CD4-positive, alpha-beta memory T cell (primary cell): ENCODE data around the gene PLCXD1. TPM values are rescaled to one million over a fixed set of nuclear protein-coding genes. Genes with fewer than 3 reads are reported as not detected.
"Not testable (repeated sequence)": the region's sequence is repeated elsewhere in the genome, so short reads cannot be mapped to it uniquely, and the experiment has no call there.

Experiments
- CTCF ChIA-PET: fragments of 350-600 bp; sonication (Branson Sonifier 250); formaldehyde crosslinking; loops from one replicate; lab custom pipeline; 2021; ENCODE audit warnings: inconsistent platforms; ENCODE audit not compliant: partially characterized antibody; lab: Charles Lee
- POLR2A ChIA-PET: fragments of 350-600 bp; sonication (Branson Sonifier 250); formaldehyde crosslinking; loops from one replicate; lab custom pipeline; 2021; ENCODE audit not compliant: partially characterized antibody; lab: Charles Lee
- DNase-seq, 5 donors: peaks; one replicate each; pipeline versions ENCODE4 v3.0.0 to v3.0.0-alpha.2; 2020 to 2022; ENCODE audit warnings: mixed read lengths in 1 of 5
- H3K27ac ChIP-seq: one replicate; pipeline ENCODE4 v1.7.0; 2013; ENCODE audit warnings: low read depth, low read length
- H3K27me3 ChIP-seq: 2 replicates; pipeline ENCODE4 v1.7.0; 2013; ENCODE audit warnings: mild to moderate bottlenecking, low read length, moderate library complexity; ENCODE audit not compliant: insufficient read depth
- H3K36me3 ChIP-seq: 2 replicates; pipeline ENCODE4 v1.7.0; 2013; ENCODE audit warnings: mild to moderate bottlenecking, low read length, moderate library complexity; ENCODE audit not compliant: insufficient read depth
- H3K4me1 ChIP-seq: 2 replicates; pipeline ENCODE4 v1.7.0; 2013; ENCODE audit warnings: mild to moderate bottlenecking, low read length, moderate library complexity; ENCODE audit not compliant: insufficient read depth
- H3K4me3 ChIP-seq, 2 donors: one replicate each; pipeline ENCODE4 v1.7.0; 2013; ENCODE audit warnings: low read length in 2 of 2, mild to moderate bottlenecking in 1 of 2
- H3K9me3 ChIP-seq, 2 donors: one replicate each; pipeline ENCODE4 v1.7.0; 2013; ENCODE audit warnings: low read length in 2 of 2, control low read depth in 1 of 2; ENCODE audit not compliant: control insufficient read depth in 1 of 2
- H3K27ac Mint-ChIP-seq, 7 donors: one replicate each; pipeline ENCODE4 v1.8.0; 2020 to 2021; ENCODE audit warnings: mixed read lengths in 7 of 7, mild to moderate bottlenecking in 6 of 7, inconsistent platforms in 3 of 7, moderate library complexity in 3 of 7
- H3K27me3 Mint-ChIP-seq, 2 donors: one replicate each; pipeline ENCODE4 v1.8.0; 2020 to 2021; ENCODE audit warnings: mixed read lengths in 2 of 2
- H3K36me3 Mint-ChIP-seq, 2 donors: one replicate each; pipeline ENCODE4 v1.8.0; 2020 to 2021; ENCODE audit warnings: mixed read lengths in 2 of 2, inconsistent platforms in 1 of 2, mild to moderate bottlenecking in 1 of 2
- H3K4me1 Mint-ChIP-seq, 4 donors: one replicate each; pipeline ENCODE4 v1.8.0; 2020 to 2021; ENCODE audit warnings: mixed read lengths in 4 of 4, mild to moderate bottlenecking in 1 of 4
- H3K4me3 Mint-ChIP-seq, 8 donors: one replicate each; pipeline ENCODE4 v1.8.0; 2020 to 2021; ENCODE audit warnings: mixed read lengths in 8 of 8, mild to moderate bottlenecking in 7 of 8, moderate library complexity in 6 of 8, inconsistent platforms in 3 of 8
- H3K9me3 Mint-ChIP-seq, 8 donors: one replicate each; pipeline ENCODE4 v1.8.0; 2020 to 2021; ENCODE audit warnings: mixed read lengths in 8 of 8, mild to moderate bottlenecking in 5 of 8, inconsistent platforms in 3 of 8, moderate library complexity in 1 of 8
- intact Hi-C: fragments of 100-400 bp; cut with micrococcal nuclease; formaldehyde crosslinking; loops from one replicate; pipeline ENCODE4 v1.15.1; 2023
- polyA plus RNA-seq, 2 donors: library from polyadenylated mRNA; unstranded; fragments of 300-500 nt; fragmentation: Illumina TruSeq; gene quantifications; one replicate each; pipeline ENCODE4 v1.2.3, GENCODE V29; 2021
- total RNA-seq, 2 experiments: library from RNA; stranded (reverse); gene quantifications; one replicate each; pipeline ENCODE4 v1.2.3, GENCODE V29; 2021

Gene PLCXD1
- total and polyA plus RNA-seq, 4 experiments from 2014 or later, result 3.1 to 28.7 (median 18.4) TPM

- no peak overlapping the region for H3K4me3 Mint-ChIP-seq
- H3K36me3 Mint-ChIP-seq, result peaks cover 21 to 30% of the 10 kb centered on the region in 2 donors
- intact Hi-C loops, result no loop called here
- POLR2A ChIA-PET, result no interaction called here
- H3K27me3 Mint-ChIP-seq, result no peaks in the 10 kb centered on the region
- no peak overlapping the region for H3K4me3 ChIP-seq
- H3K9me3 ChIP-seq, result no peaks in the 10 kb centered on the region
- H3K27me3 ChIP-seq, result no peaks in the 10 kb centered on the region
- no peak for DNase-seq
- no peak overlapping the region for H3K27ac Mint-ChIP-seq
- H3K4me1 ChIP-seq, result no peaks in the 10 kb centered on the region
- H3K36me3 ChIP-seq, result peaks cover 5% of the 10 kb centered on the region
- no peak overlapping the region for H3K27ac ChIP-seq
- CTCF ChIA-PET, result no interaction called here
- peaks cover 0 to 6% (median 0%) of the 10 kb centered on the region in 8 donors for H3K9me3 Mint-ChIP-seq
- no peaks in the 10 kb centered on the region for H3K4me1 Mint-ChIP-seq
These were observed 19.2 kb downstream of the PLCXD1 start for GRCh38 chrX:300334-300733.

DNA sequence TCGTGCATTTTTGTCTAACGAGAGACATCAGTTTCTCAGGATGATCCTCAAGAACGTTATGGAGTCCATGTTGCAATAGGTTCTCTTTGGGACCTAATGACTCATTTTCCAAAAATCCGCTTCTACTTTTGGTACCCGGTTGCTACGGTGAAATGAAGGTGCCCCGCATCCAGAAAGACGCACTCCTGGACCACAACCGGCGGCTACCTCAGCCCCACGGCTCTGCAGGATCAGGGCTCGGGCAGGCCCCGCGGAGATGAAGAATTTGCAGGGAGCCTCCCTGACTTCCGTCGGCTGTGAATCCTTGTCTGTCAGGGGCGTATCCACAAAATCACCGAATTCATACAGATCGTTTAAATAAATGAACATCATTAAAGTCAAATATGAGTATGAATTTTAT lies 21.8 kb downstream of the PLCXD1 start:
- Mint-ChIP-seq H3K9me3 (peaks cover 0 to 6% (median 0%) of the 10 kb centered on the region in 8 donors), H3K4me1 (no peaks in the 10 kb centered on the region), H3K4me3 (no peak overlapping the region), H3K36me3 (peaks cover 21 to 31% of the 10 kb centered on the region in 2 donors), H3K27me3 (no peaks in the 10 kb centered on the region), H3K27ac (no peak overlapping the region)
- H3K36me3 ChIP-seq, result peaks cover 19% of the 10 kb centered on the region
- H3K4me3 ChIP-seq, result no peak overlapping the region
- CTCF ChIA-PET, result no interaction called here
- H3K9me3 ChIP-seq, result no peaks in the 10 kb centered on the region
- no peaks in the 10 kb centered on the region for H3K27me3 ChIP-seq
- no peaks in the 10 kb centered on the region for H3K4me1 ChIP-seq
- DNase-seq, result peak in 1 of 5 donors; percentile 16
- intact Hi-C loops, result no loop called here
- POLR2A ChIA-PET, result no interaction called here
- H3K27ac ChIP-seq, result no peak overlapping the region

DNA sequence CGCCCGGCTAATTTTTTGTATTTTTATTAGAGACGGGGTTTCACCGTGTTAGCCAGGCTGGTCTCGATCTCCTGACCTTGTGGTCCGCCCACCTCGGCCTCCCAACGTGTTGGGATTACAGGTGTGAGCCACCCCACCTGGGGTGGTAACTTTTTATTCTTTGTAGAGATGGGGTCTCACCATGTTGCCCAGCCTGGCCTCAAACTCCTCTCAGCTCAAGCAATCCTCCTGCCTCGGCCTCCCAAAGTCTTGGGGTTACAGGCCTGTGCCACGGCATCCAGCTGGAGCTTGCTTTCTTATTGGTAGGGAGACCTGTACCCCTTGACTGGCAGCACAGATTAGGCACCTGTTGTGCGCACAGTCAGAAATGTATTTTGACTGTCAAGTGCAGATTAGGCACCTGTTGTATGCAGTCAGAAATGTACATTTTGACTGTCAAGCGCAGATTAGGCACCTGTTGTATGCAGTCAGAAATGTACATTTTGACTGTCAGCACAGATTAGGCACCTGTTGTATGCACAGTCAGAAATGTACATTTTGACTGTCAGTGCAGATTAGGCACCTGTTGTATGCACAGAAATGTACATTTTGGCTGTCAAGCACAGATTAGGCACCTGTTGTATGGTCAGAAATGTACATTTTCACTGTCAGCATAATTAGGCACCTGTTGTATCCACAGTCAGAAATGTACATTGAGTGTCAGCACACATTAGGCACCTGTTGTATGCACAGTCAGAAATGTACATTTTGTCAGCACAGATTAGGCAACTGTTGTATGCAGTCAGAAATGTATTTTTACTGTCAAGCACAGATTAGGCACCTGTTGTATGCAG lies 24.8 kb downstream of the PLCXD1 start:
- CTCF ChIA-PET, H3K27ac ChIP-seq, H3K9me3 Mint-ChIP-seq, H3K4me3 ChIP-seq, H3K9me3 ChIP-seq, H3K4me1 Mint-ChIP-seq, H3K27me3 Mint-ChIP-seq, intact Hi-C loops, H3K4me3 Mint-ChIP-seq, H3K27me3 ChIP-seq, POLR2A ChIA-PET, H3K4me1 ChIP-seq: not testable (repeated sequence)
- Mint-ChIP-seq H3K27ac (peak overlapping the region in 2 of 7 donors; percentile 8 to 61), H3K36me3 (peaks cover 40 to 42% of the 10 kb centered on the region in 2 donors)
- peaks cover 24% of the 10 kb centered on the region for H3K36me3 ChIP-seq
- DNase-seq, result peak in 1 of 5 donors; percentile 33

DNA sequence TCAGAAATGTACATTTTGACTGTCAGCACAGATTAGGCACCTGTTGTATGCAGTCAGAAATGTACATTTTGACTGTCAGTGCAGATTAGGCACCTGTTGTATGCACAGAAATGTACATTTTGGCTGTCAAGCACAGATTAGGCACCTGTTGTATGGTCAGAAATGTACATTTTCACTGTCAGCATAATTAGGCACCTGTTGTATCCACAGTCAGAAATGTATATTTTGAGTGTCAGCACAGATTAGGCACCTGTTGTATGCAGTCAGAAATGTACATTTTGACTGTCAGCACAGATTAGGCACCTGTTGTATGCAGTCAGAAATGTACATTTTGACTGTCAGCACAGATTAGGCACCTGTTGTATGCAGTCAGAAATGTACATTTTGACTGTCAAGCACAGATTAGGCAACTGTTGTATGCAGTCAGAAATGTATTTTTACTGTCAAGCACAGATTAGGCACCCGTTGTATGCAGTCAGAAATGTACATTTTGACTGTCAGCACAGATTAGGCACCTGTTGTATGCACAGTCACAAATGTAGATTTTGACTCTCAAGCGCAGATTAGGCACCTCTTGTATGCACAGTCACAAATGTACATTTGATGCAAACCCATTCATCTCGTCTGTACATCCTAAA lies 25.6 kb downstream of the PLCXD1 start:
- POLR2A ChIA-PET, H3K27me3 ChIP-seq, H3K9me3 ChIP-seq, H3K27me3 Mint-ChIP-seq, H3K4me3 ChIP-seq, H3K4me1 Mint-ChIP-seq, H3K9me3 Mint-ChIP-seq, H3K4me1 ChIP-seq, DNase-seq, intact Hi-C loops, H3K27ac ChIP-seq, H3K27ac Mint-ChIP-seq, CTCF ChIA-PET, H3K4me3 Mint-ChIP-seq: not testable (repeated sequence)
- H3K36me3 ChIP-seq, result peaks cover 30% of the 10 kb centered on the region
- H3K36me3 Mint-ChIP-seq, result peaks cover 38 to 39% of the 10 kb centered on the region in 2 donors

- Histone ChIP-seq H3K36me3 (peaks cover 38% of the 10 kb centered on the region), H3K27me3 (no peaks in the 10 kb centered on the region), H3K4me1 (no peaks in the 10 kb centered on the region), H3K9me3 (no peaks in the 10 kb centered on the region), H3K4me3 (no peak overlapping the region), H3K27ac (no peak overlapping the region)
- intact Hi-C loops, result no loop called here
- peak in 1 of 5 donors; percentile 35 for DNase-seq
- no peaks in the 10 kb centered on the region for H3K4me1 Mint-ChIP-seq
- no peak overlapping the region for H3K27ac Mint-ChIP-seq
- ChIA-PET CTCF (no interaction called here), POLR2A (no interaction called here)
- H3K36me3 Mint-ChIP-seq, result peaks cover 41 to 43% of the 10 kb centered on the region in 2 donors
- no peaks in the 10 kb centered on the region for H3K27me3 Mint-ChIP-seq
- H3K9me3 Mint-ChIP-seq, result peaks cover 0 to 5% (median 0%) of the 10 kb centered on the region in 8 donors
- peak overlapping the region in 1 of 8 donors; percentile 15 for H3K4me3 Mint-ChIP-seq
These were observed 26.3 kb downstream of the PLCXD1 start for GRCh38 chrX:307261-308111.

GRCh38 chrX:308821-309520 lies 27.8 kb downstream of the PLCXD1 start:
- peaks cover 49% of the 10 kb centered on the region for H3K36me3 ChIP-seq
- H3K9me3 Mint-ChIP-seq, result peaks cover 0 to 2% (median 0%) of the 10 kb centered on the region in 8 donors

More at GRCh38 chrX:308821-309520, 27.8 kb downstream of the PLCXD1 start:
- H3K27ac Mint-ChIP-seq, result peak overlapping the region in 2 of 7 donors; percentile 35
- intact Hi-C loops, result no loop called here
- peaks cover 0 to 1% (median 0%) of the 10 kb centered on the region in 4 donors for H3K4me1 Mint-ChIP-seq
- H3K4me3 Mint-ChIP-seq, result peak overlapping the region in 1 of 8 donors; percentile 4
- DNase-seq, result peak in 1 of 5 donors; percentile 35
- ChIA-PET CTCF (no interaction called here), POLR2A (no interaction called here)
- no peaks in the 10 kb centered on the region for H3K27me3 Mint-ChIP-seq
- H3K9me3 ChIP-seq, result no peaks in the 10 kb centered on the region
- no peaks in the 10 kb centered on the region for H3K4me1 ChIP-seq
- no peak overlapping the region for H3K27ac ChIP-seq
- H3K36me3 Mint-ChIP-seq, result peaks cover 40 to 54% of the 10 kb centered on the region in 2 donors
- no peak overlapping the region for H3K4me3 ChIP-seq
- H3K27me3 ChIP-seq, result no peaks in the 10 kb centered on the region
